ENCODE measurements around the gene ZSWIM6.

- no peak for TF ChIP-seq POLR2A (IDR thresholded peaks at IDR 0.05)
- no peak for TF ChIP-seq CTCF (IDR thresholded peaks at IDR 0.05)
Observed at GRCh38 chr5:61519728-61520277, 187.7 kb downstream of the ZSWIM6 start.

Measured in heart left ventricle (tissue), 13 donors.